Liver (tissue), 3 donors: Measurements from ENCODE around the gene PSORS1C1.

ENCODE experiments used
- EGR1 ChIP-seq, 2 donors: IDR thresholded peaks; 2 replicates each; pipeline ENCODE4 v1.6.1; 2016 to 2018; ENCODE audit warnings: antibody characterized with exemption in 2 of 2, low read depth in 2 of 2
- JUND ChIP-seq, 2 donors: IDR thresholded peaks; 2 replicates each; pipeline ENCODE4 v1.6.1; 2016; ENCODE audit warnings: antibody characterized with exemption in 2 of 2
- MAX ChIP-seq: IDR thresholded peaks from 2 replicates; pipeline ENCODE4 v1.6.1; 2016; ENCODE audit warnings: antibody characterized with exemption
- RAD21 ChIP-seq, 2 donors: IDR thresholded peaks; 2 replicates each; pipeline ENCODE4 v1.6.1; 2016; ENCODE audit warnings: antibody characterized with exemption in 2 of 2, mild to moderate bottlenecking in 2 of 2
- RXRA ChIP-seq, 2 donors: IDR thresholded peaks; 2 replicates each; pipeline ENCODE4 v1.6.1; 2017 to 2018; ENCODE audit warnings: antibody characterized with exemption in 2 of 2, mild to moderate bottlenecking in 1 of 2
- SP1 ChIP-seq: IDR thresholded peaks from 2 replicates; pipeline ENCODE4 v1.6.1; 2018; ENCODE audit warnings: antibody characterized with exemption, mild to moderate bottlenecking
- YY1 ChIP-seq: IDR thresholded peaks from 2 replicates; pipeline ENCODE4 v1.6.1; 2016; ENCODE audit warnings: antibody characterized with exemption, mild to moderate bottlenecking
- TF ChIP-seq, protein P1 (sequence below): fragments of 150-350 bp; IDR thresholded peaks from 2 replicates; pipeline ENCODE4 v1.5.1; 2017; ENCODE audit warnings: improper control_type of control experiment, low read depth, low read length; ENCODE audit not compliant: missing input control
- donor health status: healthy.
- donor health status: healthy.

DNA sequence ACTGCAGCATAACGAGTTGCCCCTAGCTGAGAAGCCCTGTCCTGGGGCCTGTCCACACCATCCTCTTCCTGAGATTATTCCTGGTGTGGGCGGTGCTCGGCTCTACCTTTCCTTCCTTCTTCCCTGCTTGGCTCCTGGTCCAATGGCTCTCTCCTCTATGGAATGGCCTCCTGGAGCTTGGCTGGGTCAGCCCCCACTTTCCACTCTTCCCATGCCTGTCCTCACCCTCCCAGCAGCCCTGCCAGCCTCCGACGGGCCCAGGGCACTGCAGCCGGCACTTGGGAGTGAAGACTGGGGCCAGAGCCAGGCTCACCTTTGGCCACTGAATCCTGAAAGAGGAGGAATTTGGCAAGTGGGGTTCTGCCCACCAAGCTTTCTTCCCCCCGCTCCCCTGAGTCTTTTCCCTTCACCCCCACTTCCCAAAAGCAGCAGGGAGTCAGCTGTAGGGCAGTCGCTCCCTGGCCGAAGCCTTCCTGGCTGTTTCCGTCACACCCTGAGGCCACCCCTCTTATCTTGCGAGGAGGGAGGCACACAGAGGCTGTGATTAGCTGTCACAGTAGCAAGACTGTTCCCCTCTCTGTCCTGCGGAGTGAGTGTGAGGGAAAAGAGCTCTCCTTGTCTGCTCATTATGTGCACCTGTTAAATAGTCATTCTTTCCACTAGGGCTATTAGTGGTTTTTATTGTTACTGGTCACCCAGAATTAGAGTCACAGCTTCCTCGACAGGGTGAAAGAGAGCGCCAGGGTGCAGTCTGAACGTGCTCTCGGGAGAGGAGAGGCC lies 12.0 kb downstream of the PSORS1C1 start:
- TF ChIP-seq, protein P1, sequence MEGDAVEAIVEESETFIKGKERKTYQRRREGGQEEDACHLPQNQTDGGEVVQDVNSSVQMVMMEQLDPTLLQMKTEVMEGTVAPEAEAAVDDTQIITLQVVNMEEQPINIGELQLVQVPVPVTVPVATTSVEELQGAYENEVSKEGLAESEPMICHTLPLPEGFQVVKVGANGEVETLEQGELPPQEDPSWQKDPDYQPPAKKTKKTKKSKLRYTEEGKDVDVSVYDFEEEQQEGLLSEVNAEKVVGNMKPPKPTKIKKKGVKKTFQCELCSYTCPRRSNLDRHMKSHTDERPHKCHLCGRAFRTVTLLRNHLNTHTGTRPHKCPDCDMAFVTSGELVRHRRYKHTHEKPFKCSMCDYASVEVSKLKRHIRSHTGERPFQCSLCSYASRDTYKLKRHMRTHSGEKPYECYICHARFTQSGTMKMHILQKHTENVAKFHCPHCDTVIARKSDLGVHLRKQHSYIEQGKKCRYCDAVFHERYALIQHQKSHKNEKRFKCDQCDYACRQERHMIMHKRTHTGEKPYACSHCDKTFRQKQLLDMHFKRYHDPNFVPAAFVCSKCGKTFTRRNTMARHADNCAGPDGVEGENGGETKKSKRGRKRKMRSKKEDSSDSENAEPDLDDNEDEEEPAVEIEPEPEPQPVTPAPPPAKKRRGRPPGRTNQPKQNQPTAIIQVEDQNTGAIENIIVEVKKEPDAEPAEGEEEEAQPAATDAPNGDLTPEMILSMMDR, result no peak
- TF ChIP-seq MAX (no peak), RAD21 (IDR thresholded peaks at IDR 0.05) (no peak), EGR1 (IDR thresholded peaks at IDR 0.05; ENCODE audit: low read depth in 2 of 2) (no peak), RXRA (IDR thresholded peaks at IDR 0.05) (no peak), SP1 (no peak), JUND (IDR thresholded peaks at IDR 0.05) (no peak), YY1 (no peak)
